Dedifferentiated amniotic fluid mesenchymal stem cell (primary cell): Measurements from ENCODE around the gene IFNLR1.

ENCODE experiments used
- DNase-seq: peaks from one replicate; pipeline ENCODE4 v3.0.0-alpha.2; 2016; ENCODE audit errors: extremely low spot score

IFNLR1 gene

GRCh38 chr1:24121406-24121805 lies 65.7 kb downstream of the IFNLR1 start:
- DNase-seq, result no peak

DNA sequence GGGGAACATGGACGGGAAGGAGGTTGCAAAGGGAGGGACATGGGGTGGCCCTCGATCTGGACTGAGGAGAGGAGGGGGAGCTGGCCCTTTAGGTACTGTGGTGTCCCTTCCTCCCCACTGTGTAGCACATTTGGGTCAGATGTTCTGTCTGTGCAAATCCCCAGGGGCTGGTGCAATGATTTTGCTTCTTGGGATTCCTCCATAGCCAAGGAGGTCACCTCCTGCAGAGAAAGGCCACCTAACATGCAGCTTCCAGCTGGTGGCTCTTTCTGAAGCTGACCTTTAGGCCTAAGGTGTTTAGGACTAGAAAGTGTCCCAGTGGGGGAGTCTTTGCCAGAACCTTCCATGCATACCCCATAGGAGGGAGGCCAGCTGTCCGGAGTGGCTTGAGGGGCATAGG lies 66.1 kb downstream of the IFNLR1 start:
- DNase-seq, result no peak

- DNase-seq, result no peak
These were observed 67.0 kb downstream of the IFNLR1 start for GRCh38 chr1:24119859-24120756.

- DNase-seq, result no peak
These were observed 67.6 kb downstream of the IFNLR1 start for GRCh38 chr1:24119489-24119858.

DNA sequence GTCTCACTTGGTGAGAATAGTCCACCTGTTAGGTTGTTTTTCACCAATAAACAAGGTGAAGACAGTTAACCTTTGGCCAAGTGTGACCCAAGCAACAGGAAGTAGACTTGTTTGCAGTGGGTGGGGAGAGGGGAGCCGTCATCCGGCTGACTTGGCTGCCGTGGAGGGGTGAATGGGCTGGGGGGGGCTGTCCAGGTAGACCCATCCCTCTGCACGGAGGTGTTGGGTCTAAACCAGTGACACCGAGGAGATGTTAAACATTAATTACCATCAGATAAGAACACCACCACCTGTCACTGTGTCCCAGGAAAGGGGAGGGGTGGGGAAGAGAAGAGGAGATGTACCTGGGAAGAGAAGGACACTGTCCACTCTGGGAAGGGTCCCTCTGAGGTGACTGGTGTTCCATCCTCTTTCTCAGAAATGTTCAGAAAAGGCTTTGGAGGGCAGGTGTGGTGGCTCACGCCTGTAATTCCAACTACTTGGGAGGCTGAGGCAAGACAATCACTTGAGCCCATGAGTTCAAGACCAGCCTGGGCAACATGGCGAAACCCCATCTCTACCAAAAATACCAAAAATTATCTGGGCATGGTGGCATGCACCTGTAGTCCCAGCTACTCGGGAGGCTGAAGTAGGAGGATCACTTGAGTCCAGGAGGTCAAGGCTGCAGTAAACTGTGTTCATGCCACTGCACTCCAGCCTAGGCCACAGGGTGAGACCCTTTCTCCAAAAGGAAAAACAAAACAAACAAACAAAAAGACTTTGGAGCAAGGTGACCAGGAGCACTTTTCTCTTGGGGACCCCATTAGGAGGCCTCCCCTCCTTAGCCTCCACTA lies 68.5 kb downstream of the IFNLR1 start:
- no peak for DNase-seq

GRCh38 chr1:24117722-24118409 lies 69.2 kb downstream of the IFNLR1 start:
- DNase-seq, result peak; percentile 34

GRCh38 chr1:24117132-24117531 lies 70.0 kb downstream of the IFNLR1 start:
- no peak for DNase-seq

- DNase-seq, result no peak
These were observed 72.3 kb downstream of the IFNLR1 start for GRCh38 chr1:24114753-24115152.

GRCh38 chr1:24113641-24114033 lies 73.5 kb downstream of the IFNLR1 start:
- no peak for DNase-seq

GRCh38 chr1:24111996-24112779 lies 74.9 kb downstream of the IFNLR1 start, which contains the start of gene MYOM3:
MYOM3 (minus strand) TSS chr1:24112135; CDS start chr1:24108636, 3,499 bp downstream.
- DNase-seq, result no peak

DNA sequence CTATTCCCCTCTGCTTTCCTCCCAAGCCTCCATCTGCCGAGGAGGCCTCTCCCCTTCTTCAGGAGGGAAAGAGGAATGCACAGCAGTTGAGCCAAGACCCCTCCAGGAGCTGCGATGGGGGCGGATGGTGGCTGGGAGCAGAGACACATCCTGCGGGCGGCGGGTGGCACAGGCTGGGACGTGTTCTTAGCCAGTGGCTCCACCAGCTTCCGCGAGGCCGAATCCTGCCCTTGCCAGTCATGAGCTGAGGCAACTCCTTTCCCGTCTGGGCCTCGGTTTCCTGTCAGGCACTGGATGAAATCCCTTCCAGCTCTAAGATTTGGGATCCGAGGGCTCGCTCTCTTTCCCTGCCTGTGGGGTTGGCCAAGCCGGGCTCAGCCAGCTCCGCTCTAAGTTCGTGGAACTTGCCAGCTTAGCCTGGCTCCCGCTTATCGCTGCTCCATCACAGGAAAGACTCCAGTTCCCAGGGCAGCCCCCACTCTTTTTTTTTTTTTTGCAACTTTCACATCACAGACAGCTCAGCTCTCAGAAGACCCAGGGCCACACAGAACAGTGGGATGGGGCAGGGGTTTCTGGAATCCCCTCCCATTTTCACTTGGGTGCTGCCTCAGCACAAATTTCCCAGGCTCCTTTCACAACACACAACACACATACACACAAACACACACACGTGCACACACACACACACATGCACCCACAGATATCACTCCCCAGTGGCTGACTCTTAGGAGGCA lies 75.7 kb downstream of the IFNLR1 start:
- no peak for DNase-seq

GRCh38 chr1:24110642-24111261 lies 76.3 kb downstream of the IFNLR1 start:
- DNase-seq, result no peak

DNA sequence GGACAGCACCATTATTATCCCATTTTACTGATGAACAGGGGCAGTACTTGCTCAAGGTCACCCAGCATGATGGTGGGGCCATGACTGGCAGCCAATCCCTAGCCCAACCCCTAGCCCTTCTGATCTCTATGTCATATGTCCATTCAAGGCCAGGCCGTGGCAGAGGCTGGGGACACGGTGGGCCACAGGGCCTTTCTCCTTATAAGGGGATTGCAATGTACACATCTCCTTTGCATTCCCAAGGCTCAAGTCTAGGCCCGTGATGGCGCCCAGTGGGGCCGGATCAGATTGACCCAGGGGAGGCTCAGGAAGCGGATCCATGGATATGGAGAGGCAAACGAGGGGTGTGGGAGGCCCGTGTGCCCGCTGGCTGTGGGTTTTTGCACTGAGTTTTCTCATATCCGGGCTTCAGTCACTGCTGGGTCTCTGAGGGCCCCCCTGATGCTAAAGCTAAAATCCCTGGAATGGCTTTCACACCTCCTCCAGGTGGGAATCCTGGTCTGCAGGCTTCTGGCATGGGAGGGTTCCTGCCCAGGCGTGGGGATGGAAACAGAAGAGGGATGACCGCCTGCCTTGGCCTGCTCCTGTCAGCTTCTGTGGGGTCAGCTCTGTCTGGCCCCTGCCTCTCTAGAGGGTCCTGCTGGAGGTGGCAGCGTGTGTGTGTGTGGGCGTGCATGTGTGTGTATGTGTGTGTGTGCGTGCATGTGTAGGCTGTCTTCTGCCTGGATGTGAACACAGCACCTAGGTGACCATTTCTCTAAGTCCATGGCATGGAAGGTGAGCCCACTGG lies 77.2 kb downstream of the IFNLR1 start:
- no peak for DNase-seq

GRCh38 chr1:24109166-24109483 lies 78.0 kb downstream of the IFNLR1 start:
- no peak for DNase-seq

DNA sequence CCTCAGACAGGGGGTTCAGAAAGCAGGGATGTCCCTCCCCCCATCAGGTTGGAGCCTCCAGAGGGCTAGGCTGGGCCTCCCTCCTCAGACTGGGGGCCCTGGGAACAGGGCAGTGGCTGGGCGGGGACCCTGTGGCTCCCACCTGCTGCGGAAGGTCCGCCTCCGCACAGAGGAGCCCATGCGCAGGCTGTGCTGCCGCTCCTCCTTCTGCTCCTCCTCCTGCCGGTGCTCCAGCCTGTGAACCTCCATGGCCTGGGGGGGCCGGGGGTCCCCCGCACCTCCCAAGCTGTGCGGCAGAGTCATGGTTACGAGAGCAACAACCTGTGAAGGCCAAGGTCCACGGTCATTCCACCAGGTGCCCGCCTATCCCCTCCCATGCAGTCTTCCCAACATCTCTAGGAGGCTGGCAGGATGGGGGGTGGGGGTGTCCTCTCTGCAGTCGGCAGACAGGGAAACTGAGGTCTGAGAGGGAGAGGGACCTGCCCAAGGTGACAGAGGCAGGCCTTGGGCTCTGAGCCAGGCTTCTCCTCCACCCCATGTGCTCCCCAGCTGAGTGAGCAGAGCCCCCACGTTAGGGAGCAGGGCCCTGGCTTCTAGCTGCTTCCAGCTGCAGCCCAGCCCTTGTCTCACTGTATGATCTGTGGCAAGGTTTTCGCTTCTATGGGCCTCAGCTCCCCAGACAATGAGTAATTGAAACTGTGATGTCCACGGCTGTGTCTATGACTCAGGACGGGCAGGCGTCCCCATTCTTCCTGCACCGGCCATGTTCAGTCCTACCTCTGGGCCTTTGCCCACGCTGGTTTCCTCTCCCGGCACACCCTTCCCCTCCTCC lies 78.5 kb downstream of the IFNLR1 start:
- DNase-seq, result no peak

- DNase-seq, result no peak
These were observed 79.5 kb downstream of the IFNLR1 start for GRCh38 chr1:24107462-24108138.

GRCh38 chr1:24105368-24106160 lies 81.5 kb downstream of the IFNLR1 start:
- no peak for DNase-seq
